T-helper 1 cell (primary cell): ENCODE results near the gene ZNF532.

Source experiments
- DNase-seq, 5 donors: peaks; one replicate each; pipeline ENCODE4 v3.0.0-alpha.2; 2012 to 2020

ZNF532 gene

DNA sequence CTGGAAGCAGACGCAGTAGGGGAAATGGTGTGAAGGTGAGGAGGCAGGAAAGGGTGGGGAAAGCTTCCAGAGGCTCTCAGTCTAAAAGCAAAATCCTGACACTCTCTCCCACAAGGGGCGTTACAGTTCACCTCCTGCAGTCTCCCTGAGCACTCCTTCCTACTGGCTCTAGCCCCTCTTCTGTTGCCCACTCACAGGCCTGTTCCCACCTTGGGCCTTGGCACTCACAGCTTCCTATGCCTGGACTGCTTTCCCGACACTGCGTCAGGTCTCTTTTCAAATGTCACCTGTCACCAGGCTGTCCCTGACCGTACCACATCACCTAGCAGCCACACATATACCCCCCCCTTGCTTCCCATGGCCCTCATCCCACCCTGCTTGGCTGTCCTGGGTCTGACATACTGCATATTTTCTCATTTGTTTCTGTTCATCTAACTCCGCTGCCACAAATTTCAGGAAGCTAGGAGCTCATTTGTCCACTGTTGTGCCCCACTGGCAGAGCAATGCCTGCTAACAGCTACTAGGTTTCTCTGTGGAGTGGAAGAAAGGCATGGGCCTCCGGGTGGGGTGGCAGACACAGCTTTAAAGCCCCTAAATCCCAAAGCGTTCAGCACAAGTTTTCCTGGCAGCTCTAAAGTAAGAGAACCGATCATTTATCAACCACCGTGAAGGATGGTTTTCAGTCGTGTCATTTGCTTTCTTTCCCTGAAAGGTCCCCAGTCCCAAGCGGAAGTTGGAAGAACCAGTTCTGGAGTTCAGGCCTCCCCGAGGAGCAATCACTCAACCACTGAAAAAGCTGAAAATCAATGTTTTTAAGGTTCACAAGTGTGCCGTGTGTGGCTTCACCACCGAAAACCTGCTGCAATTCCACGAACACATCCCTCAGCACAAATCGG is 118.8 kb downstream of the ZNF532 start:
- no peak for DNase-seq

- no peak for DNase-seq
Measured at GRCh38 chr18:58988600-58988999, 123.9 kb downstream of the ZNF532 start.

DNA sequence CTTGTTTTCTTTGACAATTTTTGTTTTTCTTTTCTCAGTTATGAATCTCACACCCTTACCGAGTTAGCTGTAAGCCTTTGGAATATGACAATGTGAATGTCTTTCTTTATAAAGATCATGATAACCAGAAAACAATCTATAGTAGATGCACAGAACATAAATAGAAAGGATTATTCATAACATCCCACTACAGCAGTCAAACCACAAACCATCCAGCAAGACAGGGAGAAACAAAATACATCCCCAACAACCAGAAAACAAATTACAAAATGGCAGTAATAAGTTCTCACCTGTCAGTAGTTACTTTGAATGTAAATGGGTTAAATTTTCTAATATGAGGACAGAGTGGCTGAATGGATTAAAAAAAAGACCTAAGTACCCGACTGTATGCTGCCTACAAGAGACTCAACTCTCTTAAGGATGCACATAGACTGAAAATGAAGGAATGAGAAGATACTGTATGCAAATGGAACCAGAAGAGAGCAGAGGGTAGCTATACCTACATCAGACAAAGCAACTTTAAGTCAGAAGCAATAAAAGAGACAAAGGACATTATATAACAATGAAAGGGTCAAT is 124.6 kb downstream of the ZNF532 start:
- no peak for DNase-seq

DNA sequence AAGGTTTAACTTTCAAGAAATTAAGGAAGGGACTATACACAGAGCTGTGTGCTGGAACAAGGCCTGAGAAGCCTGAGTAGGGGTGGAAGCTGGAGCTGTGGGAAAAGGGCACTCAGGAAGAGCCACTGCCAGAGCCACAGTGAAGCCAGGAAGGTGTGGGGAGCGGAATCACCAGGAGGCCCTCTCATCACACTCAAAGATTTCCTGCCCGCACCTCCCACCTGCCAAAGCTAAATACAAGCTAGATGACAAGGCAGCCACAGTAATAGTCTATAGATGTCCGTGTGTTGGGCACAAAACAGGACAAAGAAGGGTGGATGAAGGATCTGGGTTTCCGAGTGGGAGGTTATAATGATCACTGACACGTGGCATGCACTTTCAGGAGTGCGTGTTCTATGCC is 126.0 kb downstream of the ZNF532 start:
- no peak for DNase-seq

- no peak for DNase-seq
Measured at GRCh38 chr18:58991167-58991798, 126.6 kb downstream of the ZNF532 start.

- no peak for DNase-seq
Measured at GRCh38 chr18:58992301-58993231, 127.9 kb downstream of the ZNF532 start.

- no peak for DNase-seq
Measured at GRCh38 chr18:58993260-58993659, 128.6 kb downstream of the ZNF532 start.

DNA sequence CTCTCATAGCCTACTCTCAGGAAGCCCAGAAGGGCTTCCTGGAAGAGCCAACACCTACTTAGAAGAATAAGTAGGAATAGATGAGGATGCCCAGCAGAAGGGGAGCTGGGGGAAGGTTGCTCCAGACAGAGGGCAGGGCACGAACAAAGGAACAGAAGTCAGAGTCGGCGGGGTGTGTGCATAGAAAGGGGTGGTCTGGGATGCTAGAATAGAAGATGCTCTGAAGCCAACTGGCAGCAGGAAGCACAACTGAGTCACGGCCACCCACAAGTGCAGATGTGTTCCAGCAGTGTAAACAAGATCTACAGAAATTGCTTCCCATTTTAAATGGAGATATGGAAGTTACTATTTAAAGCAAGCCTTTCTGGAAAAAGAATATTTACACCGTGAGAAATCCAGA is 131.0 kb downstream of the ZNF532 start:
- DNase-seq: no peak

DNA sequence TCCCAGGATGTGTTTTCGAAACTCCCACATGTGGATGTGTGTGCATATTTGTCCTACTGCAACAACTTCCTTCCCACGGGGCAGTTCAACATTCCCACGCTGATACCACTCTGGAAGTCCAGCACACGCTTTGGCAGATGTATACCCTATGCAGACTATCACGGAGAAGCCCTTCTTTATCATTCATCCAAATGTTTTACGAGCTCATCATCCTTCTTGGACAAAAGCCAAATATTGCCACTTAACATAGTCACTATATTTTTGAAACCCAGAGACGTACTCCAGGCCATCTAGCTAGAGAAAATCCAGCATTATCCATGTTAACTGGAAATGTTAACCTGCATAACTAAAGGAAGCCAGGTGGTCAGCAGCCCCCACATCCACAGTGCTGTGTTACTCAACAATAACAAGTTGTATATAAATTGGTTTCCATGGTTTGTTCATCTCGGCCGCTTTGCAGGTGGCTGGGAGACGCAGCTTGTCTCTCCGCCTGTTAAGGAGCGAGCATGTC is 131.5 kb downstream of the ZNF532 start:
- DNase-seq: no peak

GRCh38 chr18:58996696-58997095 is 132.0 kb downstream of the ZNF532 start:
- no peak for DNase-seq

DNA sequence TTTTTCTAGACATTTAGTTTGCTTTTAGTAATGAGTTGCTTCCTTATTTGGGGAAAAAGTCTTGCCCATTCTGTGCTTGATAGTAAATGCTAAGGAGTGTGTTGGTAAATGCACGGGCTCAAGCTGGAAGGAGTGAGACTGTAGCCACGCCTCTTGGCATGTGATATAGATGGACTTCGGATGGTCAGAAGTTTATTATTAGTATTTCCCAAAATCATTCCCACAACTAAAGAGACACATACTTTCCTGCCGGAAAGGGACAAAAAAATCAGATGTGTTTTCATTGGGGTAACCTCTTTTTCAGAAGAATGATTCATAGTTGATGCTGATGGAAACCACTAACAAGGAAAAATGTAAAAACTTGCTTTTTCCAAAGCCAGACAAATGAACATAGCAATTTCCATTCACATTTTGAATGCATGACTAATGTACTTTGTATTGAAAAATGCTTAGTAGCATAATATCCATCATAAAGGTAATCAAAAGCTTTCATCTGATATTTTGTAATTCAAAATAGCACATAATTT is 133.2 kb downstream of the ZNF532 start:
- no peak for DNase-seq

DNA sequence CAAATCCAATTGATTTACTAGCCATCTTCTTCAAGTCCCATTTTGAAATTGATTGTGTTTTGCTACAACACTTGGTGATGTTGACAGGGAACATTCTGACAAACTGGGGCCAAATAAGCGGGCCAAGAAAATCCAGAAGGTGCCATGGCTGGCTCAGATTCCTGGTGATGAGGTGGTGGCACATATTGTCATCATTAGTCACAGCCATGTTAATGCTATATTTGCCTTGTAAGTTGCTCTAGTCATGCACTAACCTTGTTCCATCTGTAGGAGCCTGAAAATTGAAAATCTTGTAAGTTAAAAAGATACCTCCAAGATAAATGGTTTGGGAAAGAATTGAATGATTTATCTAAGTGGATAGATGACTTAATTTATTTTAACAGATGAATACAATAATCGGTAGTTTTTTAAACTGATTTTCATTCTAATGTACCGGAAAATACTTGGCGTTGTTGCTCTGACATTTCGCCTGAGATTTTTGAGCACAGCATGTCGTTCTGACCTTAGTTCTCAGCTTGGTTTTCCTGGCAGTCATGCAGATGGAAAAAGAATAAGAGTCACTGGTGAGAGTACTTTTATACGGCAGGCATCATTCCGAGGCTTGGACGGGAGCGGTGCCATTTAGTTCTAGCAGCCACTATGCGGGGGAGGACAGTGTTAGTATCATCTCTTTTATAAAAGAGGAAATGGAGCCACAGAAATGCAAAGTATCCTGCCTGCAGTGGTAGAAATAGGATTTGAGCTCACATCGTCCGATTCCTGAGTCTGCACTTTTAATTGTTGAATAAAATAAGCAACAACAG is 133.9 kb downstream of the ZNF532 start:
- no peak for DNase-seq

DNA sequence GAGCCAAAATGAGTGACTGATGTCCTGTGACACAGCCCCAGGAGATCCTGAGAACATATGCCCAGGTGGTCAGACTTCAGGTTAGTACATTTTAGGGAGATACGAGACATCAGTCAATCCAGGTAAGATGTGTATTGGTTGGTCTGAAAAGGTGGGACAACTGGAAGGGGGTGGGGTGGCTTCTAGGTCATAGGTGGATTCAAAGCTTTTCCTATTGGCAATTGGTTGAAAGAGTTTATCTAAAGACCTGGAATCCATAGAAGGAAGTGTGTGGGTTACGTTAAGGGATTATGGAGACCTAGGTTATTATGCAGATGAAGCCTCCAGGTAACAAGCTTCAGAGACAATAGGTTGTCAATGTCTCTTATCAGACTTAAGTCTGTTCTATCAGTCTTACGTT is 136.5 kb downstream of the ZNF532 start:
- DNase-seq: no peak

GRCh38 chr18:59001721-59002120 is 137.0 kb downstream of the ZNF532 start:
- no peak for DNase-seq

- no peak for DNase-seq
Measured at GRCh38 chr18:59002974-59003594, 138.4 kb downstream of the ZNF532 start.

GRCh38 chr18:59005262-59005661 is 140.6 kb downstream of the ZNF532 start:
- no peak for DNase-seq

GRCh38 chr18:59006461-59007067 is 141.9 kb downstream of the ZNF532 start:
- DNase-seq: no peak

GRCh38 chr18:59008302-59008974 is 143.8 kb downstream of the ZNF532 start:
- DNase-seq: no peak

DNA sequence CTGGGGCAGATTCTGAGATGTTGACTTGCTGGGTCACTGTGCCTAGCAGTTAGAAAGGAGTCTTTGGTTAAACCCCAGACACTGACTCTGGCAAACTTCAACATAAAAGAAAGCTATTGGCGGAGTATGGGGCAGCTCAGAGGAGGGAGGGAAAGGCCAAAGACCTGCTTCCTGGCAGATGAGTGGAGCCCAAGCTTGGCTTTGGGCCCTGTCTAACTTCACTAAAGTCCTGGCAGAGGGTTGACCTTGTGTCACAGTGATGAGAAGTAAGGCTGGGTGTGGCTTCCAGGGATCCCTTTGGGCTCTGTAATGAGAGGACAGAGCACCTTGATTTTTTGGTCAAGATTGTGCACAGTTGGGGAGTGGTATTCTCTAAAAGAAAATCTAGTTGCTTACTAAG is 145.2 kb downstream of the ZNF532 start:
- no peak for DNase-seq

GRCh38 chr18:59011289-59011688 is 146.6 kb downstream of the ZNF532 start:
- DNase-seq: no peak
